GM12891 (cell line): ENCODE results near the gene HYAL4.
"Not testable (repeated sequence)": the region's sequence is repeated elsewhere in the genome, so short reads cannot be mapped to it uniquely, and the experiment has no call there.

Source experiments
- PAX5 ChIP-seq: IDR thresholded peaks from 2 replicates; pipeline ENCODE4 v1.6.1; 2011; ENCODE audit warnings: low read length, moderate library complexity, mild to moderate bottlenecking; ENCODE audit not compliant: insufficient read depth, severe bottlenecking
- POLR2A ChIP-seq: IDR thresholded peaks from 2 replicates; pipeline ENCODE4 v1.6.1; 2011; ENCODE audit warnings: low read depth, low read length, control low read depth
- POLR2AphosphoS5 ChIP-seq: IDR thresholded peaks from 2 replicates; pipeline ENCODE4 v1.6.1; 2011; ENCODE audit warnings: low read depth, low read length, control low read depth
- POU2F2 ChIP-seq: IDR thresholded peaks from 2 replicates; pipeline ENCODE4 v1.6.1; 2011; ENCODE audit warnings: low read depth, mild to moderate bottlenecking, control low read depth, low read length, moderate library complexity
- SPI1 ChIP-seq: IDR thresholded peaks from 2 replicates; pipeline ENCODE4 v1.6.1; 2011; ENCODE audit warnings: low read depth, low read length, control low read depth
- TAF1 ChIP-seq: IDR thresholded peaks from 2 replicates; pipeline ENCODE4 v1.6.1; 2011; ENCODE audit warnings: low read depth, low read length, control low read depth

- not testable (repeated sequence) for TF ChIP-seq POLR2AphosphoS5, TAF1, POLR2A, POU2F2, SPI1, PAX5
Measured at GRCh38 chr7:123851404-123851803, 6.4 kb downstream of the HYAL4 start.
